Measurements from ENCODE around the gene SESN2. TPM values are rescaled to one million over a fixed set of nuclear protein-coding genes. Genes with fewer than 3 reads are reported as not detected.

Gene SESN2
- total RNA-seq, 3 donors from 2014 or later (not counting 1 experiment from before 2014, with no cell fraction given), result 21.0 to 30.3 (median 27.1) TPM

DNA sequence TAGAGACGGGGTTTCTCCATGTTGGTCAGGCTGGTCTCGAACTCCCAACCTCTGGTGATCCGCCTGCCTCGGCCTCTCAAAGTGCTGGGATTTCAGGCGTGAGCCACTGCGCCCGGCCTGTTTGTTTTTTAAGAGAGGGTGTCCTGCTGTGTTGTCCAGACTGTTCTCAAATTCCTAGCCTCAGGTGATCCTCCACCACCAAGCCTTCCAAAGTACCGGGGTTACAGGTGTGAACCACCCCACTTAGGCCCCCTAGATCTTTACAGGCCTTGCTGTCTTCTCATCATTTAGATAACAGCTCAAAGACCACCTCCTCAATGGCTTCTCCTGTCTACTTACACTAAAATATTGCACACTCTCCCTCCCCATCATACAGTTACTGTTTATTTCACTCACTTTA is 6.3 kb downstream of the SESN2 start:
- Histone ChIP-seq H3K9me3 (ENCODE audit: control insufficient read depth, insufficient read depth, low read length) (no peaks in the 10 kb centered on the region), H3K27me3 (ENCODE audit: control insufficient read depth, insufficient read depth, low read length) (no peaks in the 10 kb centered on the region), H3K4me1 (ENCODE audit: control insufficient read depth, insufficient read depth, low read length) (peaks cover 8% of the 10 kb centered on the region), H3K4me3 (ENCODE audit: low read length) (no peak overlapping the region), H3K27ac (ENCODE audit: low read length) (no peak overlapping the region), H3K36me3 (ENCODE audit: control insufficient read depth, insufficient read depth, low read length) (no peaks in the 10 kb centered on the region)
- Mint-ChIP-seq H3K36me3 (no peaks in the 10 kb centered on the region), H3K27ac (no peak overlapping the region), H3K9me3 (no peaks in the 10 kb centered on the region), H3K4me1 (peaks cover 29 to 42% of the 10 kb centered on the region in 2 donors), H3K27me3 (ENCODE audit: low read depth in 2 of 2) (no peaks in the 10 kb centered on the region), H3K4me3 (no peak overlapping the region)
- WGBS (ENCODE audit: insufficient coverage), result 99% methylated on average over 8 of the region's 8 CpGs
- ATAC-seq (no peak), DNase-seq (no peak)
- TF ChIP-seq, protein P1, sequence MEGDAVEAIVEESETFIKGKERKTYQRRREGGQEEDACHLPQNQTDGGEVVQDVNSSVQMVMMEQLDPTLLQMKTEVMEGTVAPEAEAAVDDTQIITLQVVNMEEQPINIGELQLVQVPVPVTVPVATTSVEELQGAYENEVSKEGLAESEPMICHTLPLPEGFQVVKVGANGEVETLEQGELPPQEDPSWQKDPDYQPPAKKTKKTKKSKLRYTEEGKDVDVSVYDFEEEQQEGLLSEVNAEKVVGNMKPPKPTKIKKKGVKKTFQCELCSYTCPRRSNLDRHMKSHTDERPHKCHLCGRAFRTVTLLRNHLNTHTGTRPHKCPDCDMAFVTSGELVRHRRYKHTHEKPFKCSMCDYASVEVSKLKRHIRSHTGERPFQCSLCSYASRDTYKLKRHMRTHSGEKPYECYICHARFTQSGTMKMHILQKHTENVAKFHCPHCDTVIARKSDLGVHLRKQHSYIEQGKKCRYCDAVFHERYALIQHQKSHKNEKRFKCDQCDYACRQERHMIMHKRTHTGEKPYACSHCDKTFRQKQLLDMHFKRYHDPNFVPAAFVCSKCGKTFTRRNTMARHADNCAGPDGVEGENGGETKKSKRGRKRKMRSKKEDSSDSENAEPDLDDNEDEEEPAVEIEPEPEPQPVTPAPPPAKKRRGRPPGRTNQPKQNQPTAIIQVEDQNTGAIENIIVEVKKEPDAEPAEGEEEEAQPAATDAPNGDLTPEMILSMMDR (IDR thresholded peaks at IDR 0.05), result no peak
- intact Hi-C loops (cut with micrococcal nuclease), result no loop called here

DNA sequence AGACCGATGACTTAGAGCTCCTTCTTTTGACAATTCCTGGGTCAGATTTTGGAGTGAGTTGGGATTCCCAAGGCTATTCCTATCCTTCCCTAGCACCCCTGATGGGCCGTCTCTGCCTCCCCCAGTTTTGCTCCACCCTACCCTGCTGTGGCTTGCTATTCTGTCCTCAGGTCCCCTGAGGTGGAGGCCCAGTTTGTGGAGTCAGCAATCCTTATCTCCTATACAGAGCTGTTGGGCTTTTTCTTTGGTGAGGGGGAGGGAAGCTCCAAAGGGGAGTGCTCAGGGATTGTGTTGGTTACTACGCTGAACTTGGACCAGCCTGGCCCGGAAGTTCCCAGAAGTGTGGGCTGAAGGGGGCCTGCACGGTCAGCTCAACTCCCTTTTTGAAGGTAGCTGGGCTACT is 7.6 kb downstream of the SESN2 start:
- TF ChIP-seq, protein P1 (IDR thresholded peaks at IDR 0.05), result no peak
- no peak overlapping the region for H3K4me3 ChIP-seq (ENCODE audit: low read length)
- peaks cover 4% of the 10 kb centered on the region for H3K36me3 ChIP-seq (ENCODE audit: control insufficient read depth, insufficient read depth, low read length)
- no peak overlapping the region for H3K4me3 Mint-ChIP-seq
- ATAC-seq (no peak), DNase-seq (no peak)
- no peaks in the 10 kb centered on the region for H3K27me3 ChIP-seq (ENCODE audit: control insufficient read depth, insufficient read depth, low read length)
- no peak overlapping the region for H3K27ac Mint-ChIP-seq
- H3K4me1 Mint-ChIP-seq, result peaks cover 20 to 32% of the 10 kb centered on the region in 2 donors
- no peaks in the 10 kb centered on the region for H3K4me1 ChIP-seq (ENCODE audit: control insufficient read depth, insufficient read depth, low read length)
- intact Hi-C loops (cut with micrococcal nuclease), result no loop called here
- H3K9me3 Mint-ChIP-seq, result no peaks in the 10 kb centered on the region
- H3K36me3 Mint-ChIP-seq, result no peaks in the 10 kb centered on the region
- no peak overlapping the region for H3K27ac ChIP-seq (ENCODE audit: low read length)
- 91% methylated on average over 5 of the region's 5 CpGs for WGBS (ENCODE audit: insufficient coverage)
- H3K9me3 ChIP-seq (ENCODE audit: control insufficient read depth, insufficient read depth, low read length), result no peaks in the 10 kb centered on the region
- H3K27me3 Mint-ChIP-seq (ENCODE audit: low read depth in 2 of 2), result no peaks in the 10 kb centered on the region

DNA sequence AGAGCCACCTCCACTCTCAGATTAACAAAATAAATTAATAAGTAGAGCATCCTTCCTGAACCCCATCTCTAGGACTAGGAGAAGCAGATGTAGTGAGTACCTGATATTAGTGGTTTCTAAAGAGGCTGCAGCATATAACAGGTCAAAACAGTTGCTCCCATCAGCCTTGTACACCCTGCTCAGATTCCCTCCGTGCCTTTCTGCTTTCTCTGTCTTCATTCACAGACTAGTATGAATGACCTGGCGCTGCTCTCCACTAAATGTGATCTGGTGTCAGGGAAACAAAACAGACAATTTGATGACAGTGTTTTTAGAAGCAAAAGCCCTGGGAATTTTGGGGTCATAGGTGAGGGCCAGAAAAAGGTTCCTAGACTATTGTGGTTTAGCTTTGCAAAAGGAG is 8.3 kb downstream of the SESN2 start:
- TF ChIP-seq, protein P1 (IDR thresholded peaks at IDR 0.05), result no peak
- WGBS (ENCODE audit: insufficient coverage), result 97% methylated on average over 2 of the region's 2 CpGs
- Mint-ChIP-seq H3K27ac (peak overlapping the region in 1 of 2 donors; percentile 11), H3K9me3 (no peaks in the 10 kb centered on the region), H3K36me3 (no peaks in the 10 kb centered on the region), H3K4me1 (peaks cover 20 to 32% of the 10 kb centered on the region in 2 donors), H3K27me3 (ENCODE audit: low read depth in 2 of 2) (no peaks in the 10 kb centered on the region), H3K4me3 (no peak overlapping the region)
- H3K4me1 ChIP-seq (ENCODE audit: control insufficient read depth, insufficient read depth, low read length), result no peaks in the 10 kb centered on the region
- no peak for ATAC-seq
- H3K9me3 ChIP-seq (ENCODE audit: control insufficient read depth, insufficient read depth, low read length), result no peaks in the 10 kb centered on the region
- H3K27ac ChIP-seq (ENCODE audit: low read length), result no peak overlapping the region
- intact Hi-C loops (cut with micrococcal nuclease), result no loop called here
- no peak for DNase-seq
- H3K36me3 ChIP-seq (ENCODE audit: control insufficient read depth, insufficient read depth, low read length), result peaks cover 8% of the 10 kb centered on the region
- no peak overlapping the region for H3K4me3 ChIP-seq (ENCODE audit: low read length)
- H3K27me3 ChIP-seq (ENCODE audit: control insufficient read depth, insufficient read depth, low read length), result no peaks in the 10 kb centered on the region

DNA sequence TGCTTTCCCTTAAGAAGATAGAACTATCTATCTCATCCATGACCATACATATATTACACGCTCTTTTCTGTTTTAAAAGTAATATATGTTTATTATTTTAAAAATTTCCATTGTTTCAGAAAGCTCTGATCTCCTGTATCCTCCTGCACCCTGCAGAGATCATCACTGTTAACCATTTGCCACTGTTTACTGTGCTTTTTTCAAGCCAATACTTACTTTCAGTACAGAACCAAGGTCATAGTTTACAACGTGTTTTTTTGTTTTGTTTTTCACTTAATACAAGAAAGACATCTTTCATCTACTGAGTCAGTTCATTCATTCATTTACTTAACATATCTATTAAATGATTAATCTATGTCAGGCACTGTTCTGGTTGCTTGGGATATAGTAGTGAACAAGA is 10.2 kb downstream of the SESN2 start:
- H3K36me3 ChIP-seq (ENCODE audit: control insufficient read depth, insufficient read depth, low read length), result peaks cover 24% of the 10 kb centered on the region
- WGBS (ENCODE audit: insufficient coverage), result 83% methylated on average over 1 of the region's 2 CpGs
- Mint-ChIP-seq H3K27ac (no peak overlapping the region), H3K4me1 (peaks cover 12 to 26% of the 10 kb centered on the region in 2 donors), H3K36me3 (no peaks in the 10 kb centered on the region), H3K27me3 (ENCODE audit: low read depth in 2 of 2) (no peaks in the 10 kb centered on the region), H3K4me3 (no peak overlapping the region), H3K9me3 (no peaks in the 10 kb centered on the region)
- no peaks in the 10 kb centered on the region for H3K4me1 ChIP-seq (ENCODE audit: control insufficient read depth, insufficient read depth, low read length)
- TF ChIP-seq, protein P1 (IDR thresholded peaks at IDR 0.05), result no peak
- H3K27ac ChIP-seq (ENCODE audit: low read length), result no peak overlapping the region
- H3K4me3 ChIP-seq (ENCODE audit: low read length), result no peak overlapping the region
- DNase-seq (no peak), ATAC-seq (no peak)
- intact Hi-C loops (cut with micrococcal nuclease), result no loop called here
- no peaks in the 10 kb centered on the region for H3K27me3 ChIP-seq (ENCODE audit: control insufficient read depth, insufficient read depth, low read length)
- H3K9me3 ChIP-seq (ENCODE audit: control insufficient read depth, insufficient read depth, low read length), result no peaks in the 10 kb centered on the region
